ENCODE data around the gene EXD3.
"Not testable (repeated sequence)": the region's sequence is repeated elsewhere in the genome, so short reads cannot be mapped to it uniquely, and the experiment has no call there.

EXD3 gene

DNA sequence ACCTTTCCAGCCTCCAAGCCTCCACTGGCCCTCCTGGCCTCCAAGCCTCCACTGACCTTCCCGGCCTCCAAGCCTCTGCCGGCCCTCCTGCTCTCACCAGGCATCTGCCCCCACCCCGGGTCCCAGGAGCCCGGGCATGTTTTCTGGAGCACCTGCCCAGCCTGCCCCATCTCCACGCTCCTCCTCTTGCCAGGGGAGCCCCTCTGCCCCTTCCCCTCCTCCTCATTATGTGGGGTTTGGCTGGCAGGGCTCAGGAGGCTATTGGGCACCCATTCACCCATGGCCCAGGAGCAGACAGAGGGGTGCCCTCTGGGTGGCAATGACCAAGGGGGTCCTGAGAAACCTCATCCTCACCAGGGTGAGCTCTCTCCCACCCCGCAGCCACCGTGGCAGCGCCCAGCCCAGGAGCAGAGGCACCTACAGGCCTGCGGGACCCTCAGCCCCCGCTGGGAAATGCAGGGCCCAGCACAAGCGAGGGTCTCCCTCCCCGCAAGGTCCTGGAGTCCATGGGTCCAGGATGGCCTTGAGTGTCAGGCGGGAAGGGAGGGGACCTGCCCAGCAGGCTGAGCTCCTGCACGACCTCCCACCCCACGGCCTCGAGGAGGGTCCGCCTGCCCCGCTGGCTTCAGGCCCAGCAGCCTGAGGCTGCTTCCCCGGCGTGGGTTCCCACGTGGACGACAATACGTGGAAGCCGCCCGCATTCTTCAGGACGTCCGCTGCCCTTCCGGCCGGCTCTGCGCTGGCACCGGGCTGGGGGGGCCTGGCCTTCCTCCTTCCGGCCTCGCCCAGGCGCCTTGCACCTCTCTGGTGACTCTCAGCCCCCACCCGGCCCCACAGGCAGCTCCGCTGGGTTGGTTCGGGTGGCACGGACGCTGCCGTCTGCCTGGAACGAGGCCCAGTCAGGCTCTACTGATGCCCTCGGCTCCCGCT, 69.5 kb downstream of the EXD3 start:
- no peak for TF ChIP-seq POLR2A (IDR thresholded peaks at IDR 0.05; ENCODE audit: low read depth, low read length)
- no peak for DNase-seq (ENCODE audit: insufficient read length, low spot score)
- no peak for FAIRE-seq

DNA sequence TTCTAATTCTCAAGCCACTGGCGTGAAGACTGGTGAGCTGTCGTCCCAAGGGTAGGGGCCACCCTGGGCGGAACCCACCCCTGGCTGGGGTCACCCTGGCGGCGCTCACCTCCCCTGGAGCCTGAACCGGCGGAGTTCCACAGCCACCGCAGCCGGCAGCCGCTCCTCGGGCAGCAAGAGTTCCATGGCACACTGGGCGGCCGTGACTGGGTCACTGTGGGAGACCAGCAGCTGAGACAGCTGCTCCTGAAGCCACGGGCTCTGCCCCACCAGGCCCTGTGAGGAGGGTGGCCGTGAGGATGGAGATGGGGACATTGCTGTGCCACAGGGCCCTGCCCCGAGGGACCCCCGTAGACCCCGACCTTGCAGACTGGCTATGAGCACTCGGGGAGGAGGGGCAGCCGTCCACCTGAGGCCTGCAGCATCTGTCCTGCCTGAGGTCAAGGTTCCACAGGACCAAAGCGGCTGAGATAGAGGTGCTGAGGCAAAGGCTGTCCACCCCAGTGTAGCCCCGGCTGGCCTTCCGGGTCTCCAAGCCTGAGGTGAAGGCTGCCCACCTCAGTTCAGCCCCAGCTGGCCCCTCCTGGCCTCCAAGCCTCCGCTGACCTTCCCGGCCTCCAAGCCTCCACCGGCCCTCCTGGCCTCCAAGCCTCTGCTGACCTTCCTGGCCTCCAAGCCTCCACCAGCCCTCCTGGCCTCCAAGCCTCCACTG, 70.3 kb downstream of the EXD3 start:
- no peak for FAIRE-seq

GRCh38 chr9:137351781-137352501, 71.0 kb downstream of the EXD3 start:
- FAIRE-seq: no peak
- TF ChIP-seq POLR2A (IDR thresholded peaks at IDR 0.05; ENCODE audit: low read depth, low read length): no peak
- no peak for DNase-seq (ENCODE audit: insufficient read length, low spot score)

More for the DNA sequence above, 70.3 kb downstream of the EXD3 start:
- TF ChIP-seq POLR2A (IDR thresholded peaks at IDR 0.05; ENCODE audit: low read depth, low read length): no peak
- DNase-seq (ENCODE audit: insufficient read length, low spot score): no peak

DNA sequence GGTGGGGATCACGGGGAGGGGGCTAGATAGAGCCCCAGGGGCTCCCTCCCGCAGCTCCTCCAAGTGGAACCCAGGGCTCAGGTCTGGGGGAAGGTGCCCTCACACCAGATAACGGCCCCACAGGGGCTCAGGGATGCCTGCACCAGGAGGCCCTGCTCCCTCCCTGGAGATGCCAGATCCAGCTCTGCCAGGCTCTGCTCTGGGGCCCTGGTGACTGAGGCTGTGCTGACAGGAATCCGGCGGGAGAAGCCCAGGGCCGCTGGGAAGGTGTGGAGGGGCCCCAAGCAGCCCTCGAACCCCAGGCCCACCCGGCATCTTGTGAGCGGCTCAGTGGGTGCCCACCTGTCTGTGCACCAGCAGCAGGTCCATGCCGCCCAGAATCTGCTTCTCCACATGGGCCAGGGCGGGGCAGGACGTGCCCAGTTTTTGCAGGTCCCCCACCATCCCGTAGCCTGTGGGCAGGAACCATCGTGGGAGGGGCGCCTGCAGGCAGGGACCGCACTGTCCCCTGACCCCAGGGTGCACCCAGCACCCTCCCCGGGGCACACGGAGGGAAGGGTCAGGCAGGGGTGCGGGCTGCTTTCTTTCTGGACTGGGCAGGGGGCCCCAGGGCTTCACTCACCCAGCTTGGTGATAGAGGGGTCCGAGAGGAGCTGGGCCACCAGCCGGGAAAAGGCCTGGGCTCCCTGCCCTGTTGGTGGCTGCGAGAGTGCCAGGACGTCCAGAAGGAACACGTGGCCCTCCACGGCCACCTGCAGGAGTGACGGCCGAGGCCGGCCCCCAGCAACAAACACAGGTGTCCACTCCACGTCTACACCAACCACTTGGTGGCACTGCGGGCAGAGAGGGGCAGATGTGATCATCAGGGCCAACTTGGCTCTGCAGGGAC, 72.0 kb downstream of the EXD3 start:
- no peak for TF ChIP-seq POLR2A (IDR thresholded peaks at IDR 0.05; ENCODE audit: low read depth, low read length)
- FAIRE-seq (no peak), DNase-seq (ENCODE audit: insufficient read length, low spot score) (no peak)

- no peak for DNase-seq (ENCODE audit: insufficient read length, low spot score)
- no peak for TF ChIP-seq POLR2A (IDR thresholded peaks at IDR 0.05; ENCODE audit: low read depth, low read length)
- FAIRE-seq: no peak
Measured at GRCh38 chr9:137349471-137350033, 73.4 kb downstream of the EXD3 start.

GRCh38 chr9:137348769-137349470, 74.0 kb downstream of the EXD3 start:
- FAIRE-seq (no peak), DNase-seq (ENCODE audit: insufficient read length, low spot score) (no peak)
- no peak for TF ChIP-seq POLR2A (IDR thresholded peaks at IDR 0.05; ENCODE audit: low read depth, low read length)

DNA sequence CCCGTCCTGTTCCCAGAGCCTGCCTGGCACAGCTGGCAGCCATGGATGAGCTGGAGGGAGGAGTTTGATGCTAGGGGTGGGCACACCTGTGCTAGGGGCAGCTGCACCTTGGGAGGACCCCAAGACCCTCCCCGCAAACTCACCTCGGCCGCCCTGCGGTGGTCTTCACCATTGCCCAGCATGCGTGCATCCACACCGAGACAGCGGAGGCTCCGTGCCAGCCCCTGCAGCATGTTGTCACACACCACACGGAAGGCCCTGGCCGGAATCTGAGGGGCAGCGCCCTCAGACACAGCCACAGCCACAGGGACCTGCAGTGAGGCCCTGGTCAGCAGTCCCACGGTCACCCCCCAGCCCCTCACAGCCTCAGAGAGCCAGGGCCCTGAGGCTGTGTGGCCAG, 75.0 kb downstream of the EXD3 start:
- no peak for FAIRE-seq
- no peak for TF ChIP-seq POLR2A (IDR thresholded peaks at IDR 0.05; ENCODE audit: low read depth, low read length)
- DNase-seq (ENCODE audit: insufficient read length, low spot score): no peak

DNA sequence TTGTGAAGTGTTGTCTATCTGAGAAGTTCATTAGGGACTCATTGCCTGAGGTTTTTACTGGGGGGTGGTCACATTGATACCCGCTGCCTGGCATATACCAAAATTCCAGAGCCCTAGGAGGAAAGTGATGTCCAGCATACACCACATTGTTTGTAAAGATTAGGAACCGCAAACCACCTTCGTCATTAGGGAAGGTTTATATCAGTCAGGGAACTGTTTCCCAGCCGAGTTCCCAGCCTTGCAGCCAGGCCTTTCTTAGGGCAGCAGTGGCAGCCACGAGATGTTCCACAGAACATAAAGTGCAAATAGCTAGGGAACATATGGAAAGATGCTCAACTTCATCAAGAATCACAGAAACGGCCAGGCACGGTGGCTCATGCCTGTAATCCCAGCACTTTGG, 80.5 kb downstream of the EXD3 start:
- no peak for TF ChIP-seq POLR2A (IDR thresholded peaks at IDR 0.05; ENCODE audit: low read depth, low read length)
- no peak for DNase-seq (ENCODE audit: insufficient read length, low spot score)

GRCh38 chr9:137341227-137341626, 81.7 kb downstream of the EXD3 start:
- DNase-seq (ENCODE audit: insufficient read length, low spot score): no peak
- no peak for TF ChIP-seq POLR2A (IDR thresholded peaks at IDR 0.05; ENCODE audit: low read depth, low read length)
- FAIRE-seq: no peak

More for the DNA sequence above, 80.5 kb downstream of the EXD3 start:
- no peak for FAIRE-seq

- not testable (repeated sequence) for FAIRE-seq; DNase-seq (ENCODE audit: insufficient read length, low spot score)
Measured at GRCh38 chr9:137339908-137340462, 83.0 kb downstream of the EXD3 start.

DNA sequence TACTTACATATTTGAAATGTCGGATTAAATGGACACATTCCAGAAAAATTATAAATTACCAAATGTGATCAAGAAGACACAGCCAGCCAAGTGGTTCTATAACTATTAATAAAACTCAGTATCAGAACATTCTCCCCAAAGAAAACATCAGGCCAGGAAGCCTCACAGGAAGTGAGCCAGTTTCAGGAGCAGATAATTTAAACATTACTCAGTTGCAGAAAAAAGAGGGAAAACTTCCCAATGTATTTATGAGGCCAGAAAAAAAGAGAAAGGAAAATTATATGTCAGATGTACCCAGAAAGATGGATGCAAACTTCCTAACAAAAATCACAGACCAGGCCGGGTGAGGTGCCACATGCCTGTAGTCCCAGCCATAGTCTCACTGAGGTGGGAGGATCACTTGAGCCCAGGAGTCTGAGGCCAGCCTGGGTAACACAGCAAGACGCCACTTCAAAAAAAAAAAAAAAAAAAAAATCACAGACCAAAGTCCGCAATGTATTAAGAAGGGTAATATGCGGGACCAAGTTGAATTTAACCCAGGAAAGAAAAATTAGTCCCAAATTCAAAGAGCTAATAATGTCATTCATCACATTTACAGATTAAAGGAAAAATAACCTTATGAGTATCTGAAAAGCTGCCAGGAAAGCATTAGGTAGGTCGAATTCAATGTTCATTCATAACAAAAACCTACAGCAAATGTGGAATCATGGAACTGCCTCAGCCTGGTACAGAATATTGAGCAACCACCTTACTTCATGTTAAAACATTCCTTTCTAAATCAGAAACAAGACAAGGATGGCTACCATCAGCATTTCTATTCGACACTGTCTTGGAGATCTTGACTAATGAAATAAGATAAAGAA, 83.7 kb downstream of the EXD3 start:
- no peak for FAIRE-seq
- TF ChIP-seq POLR2A (IDR thresholded peaks at IDR 0.05; ENCODE audit: low read depth, low read length): no peak
- DNase-seq (ENCODE audit: insufficient read length, low spot score): no peak

Measured in H54 (cell line).